Activated T-cell treated with anti-CD3 and anti-CD28 coated beads for 1 hour (primary cell): ENCODE measurements around the gene ANKRD63.

Source experiments
- DNase-seq: peaks from one replicate; pipeline ENCODE4 v3.0.0-alpha.2; 2020; ENCODE audit warnings: low read depth

The ANKRD63 gene

GRCh38 chr15:40313531-40314398, 30.9 kb upstream of the ANKRD63 start:
- peak; percentile 21 for DNase-seq

GRCh38 chr15:40312370-40313158, 29.7 kb upstream of the ANKRD63 start:
- no peak for DNase-seq

- DNase-seq, result no peak
Measured at GRCh38 chr15:40310993-40311392, 28.1 kb upstream of the ANKRD63 start.

GRCh38 chr15:40310001-40310959, 27.4 kb upstream of the ANKRD63 start:
- peak; percentile 48 for DNase-seq

GRCh38 chr15:40309344-40309862, 26.5 kb upstream of the ANKRD63 start:
- DNase-seq, result no peak

- peak; percentile 57 for DNase-seq
Measured at GRCh38 chr15:40307421-40308211, 24.8 kb upstream of the ANKRD63 start, which contains the start of gene PLCB2. TSS of gene PLCB2 (minus strand) at chr15:40307935. CDS start at chr15:40307672, 263 bp downstream.

GRCh38 chr15:40306908-40307307, 24.0 kb upstream of the ANKRD63 start:
- no peak for DNase-seq

- no peak for DNase-seq
Measured at GRCh38 chr15:40306371-40306770, 23.5 kb upstream of the ANKRD63 start.

- no peak for DNase-seq
Measured at GRCh38 chr15:40305281-40305680, 22.4 kb upstream of the ANKRD63 start.

GRCh38 chr15:40303576-40303975, 20.7 kb upstream of the ANKRD63 start:
- no peak for DNase-seq

GRCh38 chr15:40302981-40303380, 20.1 kb upstream of the ANKRD63 start:
- DNase-seq, result no peak

- DNase-seq, result no peak
Measured at GRCh38 chr15:40302288-40302886, 19.5 kb upstream of the ANKRD63 start.

GRCh38 chr15:40301467-40302179, 18.8 kb upstream of the ANKRD63 start:
- DNase-seq, result no peak

GRCh38 chr15:40300771-40301170, 17.9 kb upstream of the ANKRD63 start:
- DNase-seq, result no peak

- no peak for DNase-seq
Measured at GRCh38 chr15:40300367-40300766, 17.5 kb upstream of the ANKRD63 start.

GRCh38 chr15:40298216-40298935, 15.5 kb upstream of the ANKRD63 start:
- no peak for DNase-seq

GRCh38 chr15:40297356-40297755, 14.5 kb upstream of the ANKRD63 start:
- DNase-seq, result no peak

GRCh38 chr15:40296561-40297230, 13.8 kb upstream of the ANKRD63 start:
- DNase-seq, result no peak
